ENCODE measurements around the gene PSMB10.

PSMB10 gene

GRCh38 chr16:67888331-67888730 is 48.3 kb downstream of the PSMB10 start:
- Histone ChIP-seq H3K9me3 (ENCODE audit: control insufficient read depth, low read length) (no peaks in the 10 kb centered on the region), H3K27ac (ENCODE audit: insufficient read depth, low read depth, low read length, poor library complexity, severe bottlenecking) (peak overlapping the region; percentile 32), H3K4me1 (ENCODE audit: control insufficient read depth, insufficient read depth, low read length) (no peaks in the 10 kb centered on the region), H3K4me3 (ENCODE audit: insufficient read depth, low read depth, low read length) (no peak overlapping the region), H3K36me3 (ENCODE audit: control insufficient read depth, insufficient read depth, low read length) (no peaks in the 10 kb centered on the region), H3K27me3 (ENCODE audit: control insufficient read depth, insufficient read depth, low read length, poor library complexity, severe bottlenecking) (no peaks in the 10 kb centered on the region)
- WGBS, 2 experiments: 66 to 77% methylated on average over 3 of the region's 3 CpGs

GRCh38 chr16:67886387-67886786 is 50.3 kb downstream of the PSMB10 start:
- 88 to 89% methylated on average over 5 of the region's 5 CpGs for WGBS, 2 experiments
- H3K27me3 ChIP-seq (ENCODE audit: control insufficient read depth, insufficient read depth, low read length, poor library complexity, severe bottlenecking): no peaks in the 10 kb centered on the region
- H3K9me3 ChIP-seq (ENCODE audit: control insufficient read depth, low read length): no peaks in the 10 kb centered on the region
- no peak overlapping the region for H3K27ac ChIP-seq (ENCODE audit: insufficient read depth, low read depth, low read length, poor library complexity, severe bottlenecking)
- no peak overlapping the region for H3K4me3 ChIP-seq (ENCODE audit: insufficient read depth, low read depth, low read length)
- H3K36me3 ChIP-seq (ENCODE audit: control insufficient read depth, insufficient read depth, low read length): peaks cover 10% of the 10 kb centered on the region
- H3K4me1 ChIP-seq (ENCODE audit: control insufficient read depth, insufficient read depth, low read length): no peaks in the 10 kb centered on the region

- WGBS, 2 experiments: 94% methylated on average over 19 of the region's 19 CpGs
- Histone ChIP-seq H3K9me3 (ENCODE audit: control insufficient read depth, low read length) (no peaks in the 10 kb centered on the region), H3K36me3 (ENCODE audit: control insufficient read depth, insufficient read depth, low read length) (peaks cover 10% of the 10 kb centered on the region), H3K27ac (ENCODE audit: insufficient read depth, low read depth, low read length, poor library complexity, severe bottlenecking) (no peak overlapping the region), H3K4me3 (ENCODE audit: insufficient read depth, low read depth, low read length) (no peak overlapping the region), H3K27me3 (ENCODE audit: control insufficient read depth, insufficient read depth, low read length, poor library complexity, severe bottlenecking) (no peaks in the 10 kb centered on the region), H3K4me1 (ENCODE audit: control insufficient read depth, insufficient read depth, low read length) (no peaks in the 10 kb centered on the region)
Measured at GRCh38 chr16:67885976-67886375, 50.7 kb downstream of the PSMB10 start.

GRCh38 chr16:67885545-67885944 is 51.1 kb downstream of the PSMB10 start:
- no peaks in the 10 kb centered on the region for H3K4me1 ChIP-seq (ENCODE audit: control insufficient read depth, insufficient read depth, low read length)
- H3K36me3 ChIP-seq (ENCODE audit: control insufficient read depth, insufficient read depth, low read length): peaks cover 11% of the 10 kb centered on the region
- H3K27me3 ChIP-seq (ENCODE audit: control insufficient read depth, insufficient read depth, low read length, poor library complexity, severe bottlenecking): no peaks in the 10 kb centered on the region
- no peak overlapping the region for H3K27ac ChIP-seq (ENCODE audit: insufficient read depth, low read depth, low read length, poor library complexity, severe bottlenecking)
- WGBS, 2 experiments: 90 to 93% methylated on average over 12 of the region's 12 CpGs
- no peak overlapping the region for H3K4me3 ChIP-seq (ENCODE audit: insufficient read depth, low read depth, low read length)
- no peaks in the 10 kb centered on the region for H3K9me3 ChIP-seq (ENCODE audit: control insufficient read depth, low read length)

- H3K9me3 ChIP-seq (ENCODE audit: control insufficient read depth, low read length): no peaks in the 10 kb centered on the region
- H3K27ac ChIP-seq (ENCODE audit: insufficient read depth, low read depth, low read length, poor library complexity, severe bottlenecking): no peak within 1 kb of the TSS
- no peaks in the 10 kb centered on the region for H3K4me1 ChIP-seq (ENCODE audit: control insufficient read depth, insufficient read depth, low read length)
- H3K36me3 ChIP-seq (ENCODE audit: control insufficient read depth, insufficient read depth, low read length): peaks cover 19% of the 10 kb centered on the region
- WGBS, 2 experiments: 12% methylated on average over 22 of the region's 22 CpGs
- H3K27me3 ChIP-seq (ENCODE audit: control insufficient read depth, insufficient read depth, low read length, poor library complexity, severe bottlenecking): no peaks in the 10 kb centered on the region
- no peak within 1 kb of the TSS for H3K4me3 ChIP-seq (ENCODE audit: insufficient read depth, low read depth, low read length)
Measured at GRCh38 chr16:67884684-67885083, 52.0 kb downstream of the PSMB10 start, which contains the start of gene NRN1L. Gene NRN1L (plus strand): TSS chr16:67884885. CDS start chr16:67884904, 19 bp downstream.

Measured in ectodermal cell (in vitro differentiated cells).